ENCODE measurements around the gene COL6A1. TPM values are rescaled to one million over a fixed set of nuclear protein-coding genes. Genes with fewer than 3 reads are reported as not detected.

Gene COL6A1
- total RNA-seq, 1 experiment from 2014 or later = 193 TPM

GRCh38 chr21:45991606-45992300 is 10.2 kb downstream of the COL6A1 start:
- H3K4ac ChIP-seq (ENCODE audit: low read depth, low read length) = no peak overlapping the region
- no peak overlapping the region for H3K4me3 Mint-ChIP-seq
- peaks cover 4% of the 10 kb centered on the region for H4K20me1 ChIP-seq (ENCODE audit: control insufficient read depth, insufficient read depth, insufficient read length)
- no peak overlapping the region for H4K91ac ChIP-seq (ENCODE audit: insufficient read length, low read depth, low read length)
- no peak overlapping the region for H2BK12ac ChIP-seq (ENCODE audit: insufficient read length, low read depth, low read length)
- no peaks in the 10 kb centered on the region for H3K23me2 ChIP-seq (ENCODE audit: insufficient read length, low read depth, low read length, poor library complexity, severe bottlenecking)
- H3K4me2 ChIP-seq (ENCODE audit: insufficient read depth, insufficient read length, low read length) = no peak overlapping the region
- H3T11ph ChIP-seq (ENCODE audit: low read length) = no peak overlapping the region
- H3K27me3 Mint-ChIP-seq (ENCODE audit: low read depth) = no peaks in the 10 kb centered on the region
- no peaks in the 10 kb centered on the region for H3K27me3 ChIP-seq (ENCODE audit: insufficient read depth, low read length)
- no peaks in the 10 kb centered on the region for H3K9me3 Mint-ChIP-seq
- H3K27ac Mint-ChIP-seq = no peak overlapping the region
- peaks cover 8 to 29% (median 15%) of the 10 kb centered on the region in 3 experiments; a peak in 6 of 7 replicates for H3K36me3 Mint-ChIP-seq (ENCODE audit: insufficient read depth in 1 of 3, low read depth in 3 of 3)
- H2AFZ ChIP-seq (ENCODE audit: low read length) = no peak overlapping the region
- H2BK120ac ChIP-seq (ENCODE audit: low read depth, low read length, poor library complexity, severe bottlenecking) = no peak overlapping the region
- H2AK5ac ChIP-seq (ENCODE audit: insufficient read length, low read length) = no peak overlapping the region
- no peak overlapping the region for H4K5ac ChIP-seq (ENCODE audit: insufficient read length, low read depth, low read length)
- H3K18ac ChIP-seq (ENCODE audit: insufficient read length, low read depth, low read length) = no peak overlapping the region
- no peak overlapping the region for H2BK20ac ChIP-seq (ENCODE audit: low read depth, low read length, poor library complexity, severe bottlenecking)
- no peaks in the 10 kb centered on the region for H3K4me1 Mint-ChIP-seq
- H3K79me2 ChIP-seq (ENCODE audit: insufficient read depth, low read length) = no peaks in the 10 kb centered on the region
- no CpG with 5 or more reads among the region's 18 CpGs for WGBS (ENCODE audit: extremely low coverage, insufficient read length, low lambda C conversion rate)
- H3K79me1 ChIP-seq (ENCODE audit: insufficient read depth, low read depth, low read length, poor library complexity, severe bottlenecking) = no peaks in the 10 kb centered on the region
- DNase-seq = no peak
- H3K23ac ChIP-seq (ENCODE audit: insufficient read length, low read depth, low read length) = no peak overlapping the region
- TF ChIP-seq CTCF (conservative IDR thresholded peaks at IDR 0.05) = no peak
- no peak overlapping the region for H3K14ac ChIP-seq (ENCODE audit: insufficient read depth, low read length)
- H2BK5ac ChIP-seq (ENCODE audit: insufficient read length, low read length) = no peak overlapping the region
- H3K56ac ChIP-seq (ENCODE audit: insufficient read length, low read depth, low read length) = no peak overlapping the region
- no peaks in the 10 kb centered on the region for H3K4me1 ChIP-seq (ENCODE audit: insufficient read depth, low read length)
- no peak overlapping the region for H3K27ac ChIP-seq (ENCODE audit: insufficient read length, low read depth, low read length)
- no peak overlapping the region for H2BK15ac ChIP-seq (ENCODE audit: low read depth, low read length)
- H4K8ac ChIP-seq (replicated peaks; ENCODE audit: insufficient read length, low read depth, low read length) = no peak overlapping the region
- H3K9me3 ChIP-seq (ENCODE audit: control insufficient read depth, low read depth, low read length) = no peaks in the 10 kb centered on the region
- no peak overlapping the region for H3K9ac ChIP-seq (ENCODE audit: extremely low read depth, insufficient read length, low read length)
